Left renal pelvis (tissue), 4 donors: ENCODE results near the gene AJUBA. TPM values are rescaled to one million over a fixed set of nuclear protein-coding genes. Genes with fewer than 3 reads are reported as not detected.
"Not testable (repeated sequence)": the region's sequence is repeated elsewhere in the genome, so short reads cannot be mapped to it uniquely, and the experiment has no call there.

Source experiments
- DNase-seq, 4 donors: peaks; one replicate each; pipeline ENCODE4 v3.0.0-alpha.2; 2013; ENCODE audit warnings: low read depth in 4 of 4, low spot score in 3 of 4
- polyA plus RNA-seq, 4 donors: library from polyadenylated mRNA; unstranded; fragments of 120-200 nt; gene quantifications; one replicate each; pipeline ENCODE4 v1.2.1, GENCODE V29; 2013; ENCODE audit not compliant: insufficient read length in 4 of 4

The AJUBA gene
- polyA plus RNA-seq, 4 donors = 47.7 to 100.0 (median 80.2) TPM

DNA sequence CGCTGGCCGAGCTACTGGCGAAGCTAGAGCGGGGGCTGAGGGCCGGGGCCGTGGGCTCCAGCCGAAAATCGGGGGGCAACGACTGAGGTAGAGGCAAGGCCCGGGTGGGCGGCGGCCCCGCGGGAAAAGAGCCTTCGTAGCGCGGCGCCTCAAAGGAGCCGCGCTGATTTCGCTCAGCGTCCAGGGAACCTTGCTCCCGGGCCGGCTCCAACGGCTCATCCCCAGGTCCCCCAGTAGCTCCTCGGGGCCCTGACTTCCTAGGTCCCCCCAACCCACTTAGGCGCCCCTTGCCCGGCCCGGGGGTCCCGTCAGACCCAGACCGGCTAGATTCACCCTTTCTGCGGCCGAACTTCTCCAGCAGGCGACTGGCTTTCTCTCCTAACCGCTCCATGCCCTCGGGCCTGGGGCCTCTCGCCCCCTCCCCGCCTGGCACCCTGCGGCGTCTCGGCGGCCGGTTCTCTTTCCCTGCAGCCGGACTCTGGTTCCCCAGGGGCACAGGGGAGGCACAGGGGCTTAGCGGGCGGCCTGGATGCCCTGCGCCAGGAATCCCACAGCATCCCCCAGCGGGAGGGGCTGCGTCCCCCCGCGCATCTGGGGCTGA, 375 bp downstream of the AJUBA start:
- DNase-seq = no peak

DNA sequence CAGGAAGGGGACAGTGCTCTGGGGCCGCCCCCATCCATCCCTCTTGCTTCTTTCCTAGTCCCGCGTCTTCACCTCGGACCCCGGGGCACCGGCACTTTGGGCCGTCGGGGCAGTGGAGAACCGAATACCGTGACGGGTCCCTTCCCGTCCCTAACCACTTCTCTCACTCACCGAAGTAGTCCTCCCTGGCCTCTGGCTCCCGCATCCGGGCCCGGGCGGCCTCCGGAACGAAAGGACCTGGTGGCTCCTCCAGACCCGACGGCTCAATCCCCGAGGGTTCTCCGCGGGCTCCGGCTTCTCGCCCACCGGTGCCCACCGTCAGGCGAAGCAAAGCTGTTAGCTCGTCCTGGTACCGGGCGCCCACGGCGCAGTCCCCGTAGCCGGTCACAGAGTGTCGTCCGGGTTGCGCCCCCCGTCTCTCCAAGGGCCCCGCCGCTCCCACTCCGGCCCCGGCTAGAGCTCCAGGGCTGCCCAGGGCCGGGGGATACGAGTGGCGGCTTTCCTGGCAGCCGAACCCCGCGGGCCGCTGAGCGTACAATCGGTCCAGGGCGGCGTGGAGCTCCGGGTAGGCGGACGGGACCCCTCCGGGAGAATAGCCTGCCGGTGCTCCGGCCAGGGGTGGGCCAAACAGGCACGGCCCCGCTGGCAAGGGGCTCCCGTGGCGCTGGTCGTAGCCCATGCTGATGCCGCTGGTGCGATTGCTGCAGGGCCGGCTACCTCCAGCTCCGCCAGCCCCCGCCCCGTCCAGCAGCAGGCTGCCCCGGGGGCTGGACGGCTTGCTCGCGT, 1.1 kb downstream of the AJUBA start:
- DNase-seq = no peak

- no peak for DNase-seq
Measured at GRCh38 chr14:22980672-22981089, 1.7 kb downstream of the AJUBA start.

GRCh38 chr14:22979748-22980392, 2.5 kb downstream of the AJUBA start:
- DNase-seq = no peak

GRCh38 chr14:22978981-22979671, 3.2 kb downstream of the AJUBA start:
- DNase-seq = no peak

DNA sequence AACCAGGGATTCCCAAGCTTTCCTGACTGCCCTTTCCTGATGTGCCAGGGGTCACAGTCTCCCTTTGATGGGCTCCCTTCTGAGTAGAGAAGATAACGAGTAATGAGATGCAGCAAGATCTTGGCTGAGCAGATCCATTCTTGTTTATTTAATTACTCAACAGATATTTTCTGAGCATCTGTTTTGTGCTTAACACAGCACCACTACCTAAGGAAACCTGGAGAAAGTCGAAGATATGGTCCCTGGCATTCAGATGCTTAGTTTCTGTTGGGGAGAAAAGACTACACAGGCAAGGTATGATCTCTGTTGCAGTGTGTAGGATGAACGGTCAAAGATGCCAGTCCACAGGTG, 3.9 kb downstream of the AJUBA start:
- no peak for DNase-seq

- DNase-seq = no peak
Measured at GRCh38 chr14:22977684-22978486, 4.5 kb downstream of the AJUBA start.

DNA sequence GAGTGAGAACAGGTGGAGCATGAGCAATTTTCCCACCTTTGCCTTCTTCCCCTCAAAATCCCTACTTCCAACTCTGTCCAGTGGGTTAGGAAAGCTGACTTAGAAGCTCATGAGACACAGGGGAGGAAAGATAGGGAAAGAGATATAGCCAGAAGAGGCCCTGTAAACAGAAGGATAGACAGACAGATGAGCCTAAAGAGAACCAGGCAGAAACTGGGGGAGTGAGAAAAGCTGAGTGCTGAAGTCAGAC, 5.0 kb downstream of the AJUBA start:
- DNase-seq = no peak

DNA sequence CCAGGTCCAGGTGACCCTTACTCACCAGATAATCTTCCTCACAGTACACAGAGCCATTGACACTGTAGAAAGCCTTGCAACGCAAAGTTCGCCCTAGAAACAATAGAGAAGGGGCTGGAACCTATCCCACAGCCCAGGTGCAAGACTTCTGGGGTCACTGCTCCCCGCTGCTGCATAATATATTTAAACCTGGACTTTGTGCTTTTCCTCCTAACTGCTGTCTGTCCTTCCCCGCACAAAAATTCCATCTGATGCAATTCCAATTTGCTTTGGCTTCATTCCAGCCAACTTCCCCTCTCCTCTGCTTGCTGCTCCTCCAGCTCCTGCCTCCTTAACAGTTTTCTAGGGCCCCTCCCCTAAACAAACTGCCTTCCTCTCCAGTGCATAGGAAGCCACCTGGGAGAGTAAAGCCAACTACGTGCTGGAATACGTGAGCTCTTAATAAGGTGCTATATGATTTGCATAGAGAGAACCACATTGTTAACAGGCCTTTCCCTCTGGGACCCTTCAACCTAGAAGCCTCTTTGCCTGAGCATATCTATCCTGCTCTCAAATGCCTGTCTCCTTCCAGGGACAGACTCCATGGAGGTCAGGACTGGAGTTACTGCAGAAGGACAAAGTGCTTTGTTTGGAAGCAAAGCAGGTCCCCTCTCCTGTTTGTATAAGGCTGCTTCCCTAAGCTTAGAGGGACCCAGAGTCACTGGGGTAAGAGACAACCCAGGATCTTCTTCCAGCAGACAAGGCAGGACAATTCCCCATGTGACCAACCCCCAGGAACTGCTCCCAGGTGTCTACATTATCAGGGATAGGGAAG, 5.5 kb downstream of the AJUBA start:
- no peak for DNase-seq

GRCh38 chr14:22974530-22975313, 7.6 kb downstream of the AJUBA start:
- DNase-seq = no peak

DNA sequence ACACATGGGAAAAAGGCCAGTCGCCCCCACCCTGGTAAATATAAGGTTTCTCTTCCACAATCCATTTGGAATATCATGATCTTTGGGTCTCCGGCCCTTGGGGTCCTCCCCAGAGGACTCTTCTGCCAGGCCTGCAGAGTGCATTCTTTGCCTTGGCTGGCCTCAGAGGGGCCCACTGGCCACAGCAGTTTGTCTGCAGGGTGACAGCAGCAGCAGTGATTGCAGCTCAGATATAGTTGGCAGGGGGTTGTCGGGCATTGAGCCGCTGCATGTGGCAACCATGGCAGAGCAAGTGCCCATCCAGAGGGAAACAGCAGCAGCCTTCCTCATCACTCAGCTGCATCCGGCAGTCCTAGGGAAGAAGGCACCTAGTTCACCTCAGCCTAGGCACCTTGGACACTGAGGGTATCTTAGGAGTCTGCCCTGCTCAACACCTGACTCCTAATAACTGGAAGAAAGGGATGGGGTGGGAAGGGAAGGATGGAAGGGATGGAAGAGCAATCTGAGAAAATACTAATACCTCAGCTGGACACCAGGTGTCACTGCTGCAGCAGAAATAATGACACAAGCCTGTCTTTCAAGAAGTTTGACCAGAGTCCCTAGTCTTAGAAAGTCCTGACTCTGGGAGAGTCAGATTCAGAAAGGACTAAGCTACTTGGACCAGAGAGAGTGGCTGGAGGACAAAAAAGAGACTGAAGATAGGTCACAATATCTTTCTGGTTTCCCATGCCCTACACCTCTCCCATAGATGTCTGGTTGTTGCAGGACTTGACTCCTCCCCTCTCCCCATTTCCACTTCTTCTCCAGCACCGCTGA, 8.9 kb downstream of the AJUBA start:
- no peak for DNase-seq

DNA sequence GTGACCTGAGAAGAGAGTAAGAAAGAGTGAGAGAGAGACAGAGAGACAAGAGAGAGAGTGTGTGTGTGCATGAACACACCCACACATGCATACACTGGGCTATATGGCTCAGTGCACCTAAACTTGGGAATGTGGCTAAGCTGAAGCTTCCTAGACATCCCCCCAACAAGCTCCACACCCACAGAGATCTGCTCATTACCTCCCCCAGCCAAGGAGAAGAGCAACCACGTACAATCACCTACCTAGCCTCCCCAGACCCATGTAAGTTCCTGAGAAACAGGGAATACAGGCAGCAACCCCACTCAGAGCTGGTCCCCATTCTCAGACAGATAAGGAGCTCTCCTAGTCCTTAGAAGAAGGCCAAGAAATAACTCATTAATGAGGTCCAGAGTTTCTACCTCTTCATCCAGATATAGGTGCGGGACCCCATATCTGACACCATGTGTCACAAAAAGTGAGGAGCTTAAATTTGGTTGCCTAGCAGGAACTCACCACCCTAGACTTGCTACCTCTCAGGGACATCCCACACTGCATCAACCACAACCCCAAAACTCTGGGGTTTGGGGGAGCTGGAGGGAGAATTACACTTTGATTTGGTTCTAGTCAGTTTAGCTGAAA, 9.9 kb downstream of the AJUBA start:
- no peak for DNase-seq

- DNase-seq = no peak
Measured at GRCh38 chr14:22971152-22971551, 11.2 kb downstream of the AJUBA start.

DNA sequence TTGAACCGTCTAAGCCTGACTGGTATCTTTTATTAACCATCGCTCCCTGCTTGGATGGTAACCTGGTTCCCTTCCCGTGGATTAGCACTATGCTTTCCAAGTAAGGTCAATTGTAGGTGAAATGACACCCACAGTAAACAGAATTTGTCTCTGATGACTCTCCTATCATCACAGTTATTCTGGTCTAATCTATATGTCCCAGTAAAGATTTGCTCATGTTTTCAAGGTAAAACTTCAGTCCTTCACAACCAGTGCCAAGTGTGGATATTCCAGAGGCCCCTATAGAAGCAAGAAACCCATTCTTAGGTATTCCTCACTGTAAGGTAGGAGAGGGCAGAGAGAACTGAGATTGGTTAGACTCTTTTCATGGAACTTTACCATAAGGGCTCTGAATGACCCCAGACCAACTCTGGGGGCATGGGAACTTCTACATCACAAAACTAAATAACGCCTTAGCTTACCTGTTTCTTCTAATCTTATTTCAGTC, 15.5 kb downstream of the AJUBA start:
- DNase-seq = no peak

DNA sequence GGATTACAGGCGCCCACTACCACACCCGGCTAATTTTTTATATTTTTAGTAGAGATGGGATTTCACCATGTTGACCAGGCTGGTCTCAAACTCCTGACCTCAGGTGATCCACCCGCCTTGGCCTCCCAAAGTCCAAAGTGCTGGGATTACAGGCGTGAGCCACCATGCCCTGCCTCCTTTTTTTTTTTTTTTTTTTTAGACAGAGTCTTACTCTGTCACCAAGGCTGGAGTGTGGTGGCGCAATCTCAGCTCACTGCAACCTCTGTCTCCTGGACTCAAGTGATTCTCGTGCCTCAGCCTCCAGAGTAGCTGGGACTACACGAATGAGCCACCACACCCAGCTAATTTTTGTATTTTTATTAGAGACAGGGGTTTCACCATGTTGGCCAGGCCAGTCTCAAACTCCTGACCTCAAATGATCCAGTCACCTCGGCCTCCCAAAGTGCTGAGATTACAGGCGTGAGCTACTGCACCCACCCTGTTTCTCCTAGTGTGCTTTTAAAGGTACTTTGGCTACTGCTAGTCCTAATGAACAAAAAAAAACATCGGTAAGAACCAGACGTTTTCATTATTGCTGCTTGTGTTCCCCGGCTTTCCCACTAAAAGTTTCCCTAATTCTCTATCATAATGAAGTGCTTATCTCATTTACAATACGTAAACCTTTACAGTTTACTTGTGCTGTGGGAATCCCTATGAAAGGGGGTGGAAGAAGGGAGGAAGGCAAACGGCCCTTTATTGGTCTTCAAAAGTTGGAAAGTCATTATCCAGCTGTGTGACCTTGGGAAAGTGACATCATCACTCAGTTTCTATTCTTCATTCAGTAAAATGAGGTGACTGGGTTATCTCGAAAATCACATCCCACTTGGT, 16.2 kb downstream of the AJUBA start:
- not testable (repeated sequence) for DNase-seq

- DNase-seq = no peak
Measured at GRCh38 chr14:22962061-22962676, 20.2 kb downstream of the AJUBA start.
